ENCODE results near the gene ARHGEF33. TPM values are rescaled to one million over a fixed set of nuclear protein-coding genes. Genes with fewer than 3 reads are reported as not detected.
"Not testable (repeated sequence)": the region's sequence is repeated elsewhere in the genome, so short reads cannot be mapped to it uniquely, and the experiment has no call there.

Gene ARHGEF33
- total RNA-seq, 1 experiment from 2014 or later = 0.47 TPM

DNA sequence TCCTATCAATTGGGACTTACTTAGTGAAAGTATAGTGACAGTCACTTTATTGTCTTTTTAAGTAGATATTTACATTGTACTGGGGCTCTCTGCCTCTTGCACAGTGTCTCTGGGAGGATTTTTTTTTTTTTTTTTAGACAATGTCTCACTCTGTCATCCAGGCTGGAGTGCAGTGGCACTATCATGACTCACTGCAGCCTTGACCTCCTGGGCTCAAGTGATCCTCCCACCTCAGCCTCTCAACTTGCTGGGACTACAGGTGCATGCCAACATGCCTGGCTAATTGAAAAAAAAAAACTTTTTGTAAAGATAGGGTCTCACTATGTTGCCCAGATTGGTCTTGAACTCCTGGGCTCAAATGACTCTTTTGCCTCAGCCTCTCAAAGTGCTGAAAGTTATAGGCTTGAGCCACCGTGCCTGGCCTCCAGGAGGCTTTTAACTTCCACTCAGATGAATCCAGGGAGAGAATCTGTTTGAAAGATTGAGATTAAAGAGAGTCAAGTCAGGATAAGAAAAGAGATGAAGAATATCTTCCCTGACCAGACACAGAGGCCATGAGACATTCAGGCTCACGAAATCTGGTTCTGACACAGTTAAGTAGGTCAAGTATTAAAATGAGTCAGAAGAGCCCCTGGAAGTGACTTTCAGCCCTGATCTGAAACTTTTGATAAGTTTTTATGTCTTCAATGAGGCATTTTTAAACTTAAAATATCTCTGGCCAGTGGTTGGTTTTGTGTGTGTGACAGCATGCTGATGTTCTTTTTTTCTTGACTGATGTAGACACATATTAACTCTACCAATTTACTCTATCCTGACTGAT is 18.3 kb downstream of the ARHGEF33 start:
- DNase-seq (ENCODE audit: extremely low read depth, low read depth) = no peak

- no peak for DNase-seq (ENCODE audit: extremely low read depth, low read depth)
Measured at GRCh38 chr2:38909872-38910271, 20.2 kb downstream of the ARHGEF33 start.

- no peak for DNase-seq (ENCODE audit: extremely low read depth, low read depth)
Measured at GRCh38 chr2:38911191-38911590, 21.5 kb downstream of the ARHGEF33 start.

- DNase-seq (ENCODE audit: extremely low read depth, low read depth) = no peak
Measured at GRCh38 chr2:38912619-38913018, 22.9 kb downstream of the ARHGEF33 start.

- DNase-seq (ENCODE audit: extremely low read depth, low read depth) = no peak
Measured at GRCh38 chr2:38922389-38922788, 32.7 kb downstream of the ARHGEF33 start.

- DNase-seq (ENCODE audit: extremely low read depth, low read depth) = no peak
Measured at GRCh38 chr2:38922902-38923301, 33.2 kb downstream of the ARHGEF33 start.

GRCh38 chr2:38925982-38926381 is 36.3 kb downstream of the ARHGEF33 start:
- no peak for DNase-seq (ENCODE audit: extremely low read depth, low read depth)

DNA sequence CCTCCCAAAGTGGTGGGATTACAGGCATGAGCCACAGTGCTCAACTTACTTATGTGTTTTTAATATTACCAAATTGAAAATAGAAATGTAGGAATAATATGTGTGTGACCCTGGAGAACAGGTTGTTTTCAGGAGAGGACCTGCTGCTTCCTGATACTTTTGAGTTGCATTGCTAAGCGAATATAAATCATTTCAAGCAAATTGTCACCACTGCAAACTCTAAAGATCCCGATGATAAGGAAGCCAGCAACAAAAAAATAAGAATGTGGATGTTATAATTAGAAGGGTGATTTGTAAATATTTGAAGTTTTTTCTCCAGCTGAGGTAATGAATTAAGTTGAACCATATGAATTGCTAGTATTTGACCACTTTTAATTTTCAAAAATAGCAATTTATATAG is 40.9 kb downstream of the ARHGEF33 start:
- no peak for DNase-seq (ENCODE audit: extremely low read depth, low read depth)

DNA sequence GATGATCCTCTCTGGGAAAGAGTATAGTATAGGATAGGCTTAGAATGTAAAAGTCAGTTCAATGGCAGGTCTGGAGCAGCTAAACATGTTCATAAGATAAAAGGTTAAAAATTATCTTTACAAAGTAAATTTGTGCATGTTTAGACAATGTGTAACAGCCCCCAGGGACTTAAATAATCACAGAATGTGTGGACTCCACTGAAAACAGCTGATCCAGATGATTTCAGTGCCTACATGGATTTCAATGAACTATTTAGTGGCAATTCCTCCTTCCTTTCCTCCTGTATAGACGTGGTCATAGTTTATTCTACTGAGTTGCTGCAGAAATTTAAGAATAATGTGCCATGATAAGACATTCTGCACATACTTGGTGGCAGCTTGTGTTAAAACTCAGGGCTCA is 42.9 kb downstream of the ARHGEF33 start:
- no peak for DNase-seq (ENCODE audit: extremely low read depth, low read depth)

GRCh38 chr2:38933653-38934052 is 44.0 kb downstream of the ARHGEF33 start:
- DNase-seq (ENCODE audit: extremely low read depth, low read depth) = no peak

GRCh38 chr2:38934742-38935141 is 45.1 kb downstream of the ARHGEF33 start:
- no peak for DNase-seq (ENCODE audit: extremely low read depth, low read depth)

DNA sequence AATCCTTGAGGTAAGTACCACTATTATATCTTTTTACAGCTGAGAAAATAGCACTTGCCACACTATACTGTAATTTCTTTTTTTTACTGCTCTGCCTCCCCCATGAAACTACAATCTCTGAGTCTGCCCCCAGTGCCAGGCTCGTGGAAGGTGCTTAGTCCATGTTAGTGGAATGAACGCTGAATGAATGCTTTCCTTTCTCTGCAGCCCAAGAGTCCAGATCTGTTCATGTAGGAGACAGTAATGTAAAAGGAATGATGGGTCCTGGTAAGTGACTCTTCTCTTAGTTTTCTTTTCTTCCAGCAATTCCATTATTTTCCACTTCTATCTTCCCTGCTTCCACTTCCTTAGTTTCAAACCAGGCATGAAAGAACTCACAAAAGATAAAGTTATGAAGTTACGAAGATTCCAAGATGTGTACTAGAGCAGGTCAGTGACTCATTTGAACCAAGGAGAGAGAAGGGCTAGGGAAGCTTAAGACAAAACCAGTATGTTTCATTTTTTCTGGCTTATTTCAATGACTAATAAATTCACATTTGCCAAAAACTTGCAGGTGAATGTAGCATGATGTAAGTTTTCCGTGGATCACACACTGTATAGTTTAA is 46.0 kb downstream of the ARHGEF33 start:
- DNase-seq (ENCODE audit: extremely low read depth, low read depth) = no peak

- not testable (repeated sequence) for DNase-seq (ENCODE audit: extremely low read depth, low read depth)
Measured at GRCh38 chr2:38936516-38936915, 46.8 kb downstream of the ARHGEF33 start.

- DNase-seq (ENCODE audit: extremely low read depth, low read depth) = no peak
Measured at GRCh38 chr2:38937548-38937947, 47.9 kb downstream of the ARHGEF33 start.

GRCh38 chr2:38940746-38941145 is 51.1 kb downstream of the ARHGEF33 start:
- DNase-seq (ENCODE audit: extremely low read depth, low read depth) = no peak

DNA sequence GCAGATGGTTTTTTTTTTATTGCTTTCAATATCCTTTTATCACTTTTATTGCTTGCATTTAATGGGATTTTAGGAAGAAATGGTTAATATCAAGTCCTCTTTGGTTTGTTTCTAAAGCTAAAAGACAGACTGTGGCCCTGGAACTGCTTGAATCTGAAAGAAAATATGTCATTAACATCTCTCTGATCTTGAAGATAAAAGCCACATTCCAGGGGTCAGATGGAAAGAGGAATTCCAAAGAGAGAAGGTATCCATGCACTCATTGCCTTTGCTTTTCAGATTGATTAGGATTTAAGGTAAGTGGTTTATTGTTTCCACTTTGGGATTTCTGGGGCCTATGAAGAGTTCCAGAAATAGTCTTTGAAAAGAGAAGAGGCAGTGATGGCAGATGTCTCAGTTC is 54.1 kb downstream of the ARHGEF33 start:
- DNase-seq (ENCODE audit: extremely low read depth, low read depth) = no peak

- no peak for DNase-seq (ENCODE audit: extremely low read depth, low read depth)
Measured at GRCh38 chr2:38945372-38945771, 55.7 kb downstream of the ARHGEF33 start.

GRCh38 chr2:38945911-38946310 is 56.2 kb downstream of the ARHGEF33 start:
- no peak for DNase-seq (ENCODE audit: extremely low read depth, low read depth)

GRCh38 chr2:38947241-38948239 is 57.9 kb downstream of the ARHGEF33 start:
- peak; percentile 81 for DNase-seq (ENCODE audit: extremely low read depth, low read depth)

DNA sequence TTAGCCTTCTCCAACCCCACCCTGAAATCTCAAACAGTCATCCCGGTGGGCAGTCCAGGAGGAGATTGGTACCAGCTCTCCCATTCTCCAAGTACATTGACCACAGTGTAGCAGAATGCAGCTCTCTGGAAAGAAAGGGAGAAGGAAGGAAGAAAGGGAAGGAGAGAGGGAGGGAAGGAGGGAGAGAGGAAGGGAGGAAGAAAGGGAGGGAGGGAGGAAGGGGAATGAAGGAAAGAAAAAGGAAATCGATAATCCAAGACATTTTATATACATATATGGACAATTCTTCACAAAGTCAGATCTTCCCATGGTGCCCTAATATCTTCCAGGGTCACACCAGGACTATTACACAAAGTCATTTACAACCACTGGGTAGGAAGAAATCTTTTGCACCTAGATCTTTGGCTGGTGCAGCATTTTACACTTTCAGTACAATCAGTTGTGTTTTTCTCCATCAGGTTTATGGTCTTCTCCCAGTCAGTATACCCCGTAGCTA is 58.8 kb downstream of the ARHGEF33 start:
- DNase-seq (ENCODE audit: extremely low read depth, low read depth) = no peak

DNA sequence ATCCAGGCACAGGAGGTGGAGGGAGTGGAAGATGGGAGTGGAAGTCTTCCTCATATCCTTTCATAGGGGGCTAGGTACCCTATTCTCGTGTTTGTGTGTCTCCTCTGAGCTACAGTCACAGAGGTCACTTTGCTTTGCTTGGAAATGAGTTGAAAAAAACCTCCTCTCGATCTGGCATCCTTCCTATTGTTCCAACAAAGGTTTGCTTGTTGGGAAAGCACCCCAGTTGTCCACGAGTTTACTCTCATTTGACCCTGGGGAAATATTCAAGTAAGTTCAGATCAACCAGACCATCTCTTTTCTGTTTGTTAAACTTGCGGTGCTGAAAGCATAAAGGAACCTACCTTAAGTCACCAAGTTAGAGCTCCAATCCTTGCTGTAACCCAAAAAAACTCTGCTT is 59.3 kb downstream of the ARHGEF33 start:
- DNase-seq (ENCODE audit: extremely low read depth, low read depth) = no peak
